ENCODE measurements around the gene EGFL6.

- TF ChIP-seq CTCF (IDR thresholded peaks at IDR 0.05; ENCODE audit: low read depth, low read length) (no peak), POLR2A (IDR thresholded peaks at IDR 0.05; ENCODE audit: extremely low read depth, insufficient read length) (no peak)
Measured at GRCh38 chrX:13669246-13669737, 99.9 kb downstream of the EGFL6 start.
